Raji (cell line): ENCODE results near the gene BRD1.
A peak's percentile ranks its signal among the peaks of the same experiment; 100 is the strongest.

Source experiments
- POLR2A ChIP-seq: IDR thresholded peaks from 2 replicates; pipeline ENCODE4 v1.6.1; 2011; ENCODE audit warnings: low read depth, low read length, control low read depth; ENCODE audit not compliant: insufficient read depth

BRD1 gene

DNA sequence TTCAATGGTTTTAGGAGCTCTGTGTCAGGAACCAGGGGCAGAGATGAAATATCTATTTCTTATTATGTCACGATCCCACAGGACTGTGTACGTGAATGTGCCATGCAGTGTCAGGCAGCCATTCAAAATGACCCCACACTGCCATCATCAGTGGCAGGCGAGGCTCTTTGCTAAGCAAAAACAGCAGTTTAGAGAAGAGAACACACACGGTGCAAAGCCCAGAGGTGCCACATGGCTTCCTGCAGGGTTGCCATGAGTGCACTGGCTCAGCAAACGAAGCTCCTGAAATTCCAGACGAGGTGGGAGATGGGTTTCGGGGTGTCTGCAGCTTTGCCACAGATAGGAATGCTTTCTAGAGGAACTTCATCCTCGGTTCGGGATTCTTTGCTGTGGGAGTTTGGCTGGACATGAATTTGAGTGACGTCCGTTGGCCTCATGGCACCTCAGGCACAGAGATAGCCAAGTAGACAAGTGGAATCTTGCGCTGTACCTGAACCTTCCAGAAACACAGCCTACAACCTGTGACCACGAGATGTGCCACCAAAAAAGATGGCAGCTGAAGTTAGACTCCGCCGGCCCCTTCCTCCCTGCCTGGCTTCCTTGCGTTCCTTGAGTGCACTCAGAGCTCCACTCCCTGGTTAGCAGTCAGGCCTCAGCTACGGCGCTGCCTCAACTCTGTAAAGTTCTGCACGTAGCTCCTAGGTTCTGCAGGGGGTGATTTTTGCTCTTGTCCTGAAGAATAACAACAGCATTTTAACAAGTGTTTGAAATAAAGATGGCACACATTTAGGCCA is 18.2 kb upstream of the BRD1 start:
- TF ChIP-seq POLR2A, result no peak

DNA sequence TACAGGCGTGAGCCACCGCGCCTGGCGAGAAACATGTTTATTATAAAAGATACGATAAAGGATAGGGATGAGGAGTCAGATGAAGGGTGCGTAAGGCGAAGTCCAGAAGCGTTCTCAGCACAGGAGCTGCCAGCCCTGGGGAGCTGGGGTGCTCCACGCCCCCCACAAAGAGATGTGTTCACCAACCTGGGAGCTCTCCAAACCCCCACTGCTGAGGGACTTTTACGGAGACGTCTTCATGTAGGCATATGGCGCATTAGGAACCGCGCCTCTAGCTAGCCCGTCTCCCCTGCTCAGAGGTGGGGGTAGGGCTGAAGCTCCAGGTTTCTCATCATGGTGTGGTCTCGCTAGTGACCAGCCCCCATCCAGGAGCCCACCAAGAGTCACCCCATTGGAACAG is 17.6 kb upstream of the BRD1 start:
- TF ChIP-seq POLR2A, result no peak

DNA sequence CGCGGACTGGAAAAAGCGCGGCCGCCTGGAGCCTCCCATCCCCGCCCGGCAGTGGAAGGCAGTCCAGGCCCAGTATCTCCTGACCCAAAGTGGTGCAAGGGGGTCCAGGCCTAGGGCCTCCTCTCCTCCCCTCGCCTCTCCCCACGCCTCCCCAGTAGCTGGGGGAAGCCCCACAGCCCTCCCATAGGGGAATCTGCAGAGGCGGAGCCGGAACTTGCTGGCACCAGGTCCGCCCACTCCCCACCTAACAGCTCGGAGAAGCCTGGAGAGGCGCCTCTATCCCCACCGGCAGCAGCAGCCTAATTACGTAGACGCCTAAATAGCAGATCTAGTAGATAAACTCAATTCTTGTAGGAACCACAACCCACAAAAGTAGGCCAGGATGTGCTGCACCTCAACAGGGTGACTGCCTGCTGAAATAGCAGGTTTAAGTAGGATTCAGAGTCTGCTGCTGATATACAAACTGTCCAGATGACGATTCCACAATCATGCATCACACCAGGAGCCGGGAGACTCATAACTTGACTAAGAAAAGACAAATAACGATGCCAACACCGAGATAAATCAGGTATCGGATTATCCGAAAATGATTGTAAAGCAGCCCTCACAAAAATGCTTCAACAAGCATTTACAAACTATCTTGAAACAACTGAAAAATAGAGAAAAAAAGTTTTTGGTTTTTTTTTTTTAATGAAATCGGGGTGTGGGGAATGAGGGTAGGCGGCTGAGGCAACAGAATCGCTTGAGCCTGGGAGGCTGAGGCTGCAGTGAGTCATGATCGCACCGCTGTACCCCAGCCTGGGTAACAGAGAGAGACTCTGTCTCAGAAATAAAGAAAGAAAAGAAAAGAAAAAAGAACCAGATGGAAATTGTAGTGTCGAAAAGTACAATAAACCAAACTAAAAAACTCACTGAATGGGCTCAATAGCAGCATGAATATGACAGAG is 11.4 kb upstream of the BRD1 start:
- no peak for TF ChIP-seq POLR2A

DNA sequence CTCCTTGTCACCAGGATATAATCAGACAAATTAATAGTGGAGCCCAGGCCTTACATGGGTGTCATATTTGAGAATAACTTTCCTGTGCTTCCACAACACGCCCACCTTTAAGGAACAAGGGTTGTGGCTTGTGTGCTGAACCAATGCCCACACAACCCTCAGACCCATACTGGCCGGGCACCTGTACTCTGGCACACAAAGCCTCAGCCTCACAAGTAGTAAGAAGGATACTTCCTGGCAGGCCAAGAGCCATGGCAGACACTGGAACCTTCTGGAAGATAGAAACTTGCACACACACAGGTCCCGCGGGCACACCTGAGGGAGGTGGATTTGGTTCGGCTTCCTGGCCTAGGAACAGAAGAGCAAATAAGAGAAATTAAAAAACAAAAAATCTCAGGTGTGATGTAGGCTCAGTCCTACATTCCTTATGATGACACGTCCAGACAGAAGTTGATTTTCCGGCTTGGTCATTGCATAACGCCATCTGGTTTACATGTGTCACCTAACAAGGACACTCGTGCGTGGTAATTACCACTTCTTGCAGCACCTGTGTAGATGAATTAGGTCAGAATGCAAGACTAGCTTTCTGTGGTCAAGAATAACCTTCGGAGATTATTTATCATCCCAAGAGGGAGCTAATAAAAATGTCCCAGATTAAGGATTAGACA is 5.8 kb upstream of the BRD1 start:
- TF ChIP-seq POLR2A, result no peak

DNA sequence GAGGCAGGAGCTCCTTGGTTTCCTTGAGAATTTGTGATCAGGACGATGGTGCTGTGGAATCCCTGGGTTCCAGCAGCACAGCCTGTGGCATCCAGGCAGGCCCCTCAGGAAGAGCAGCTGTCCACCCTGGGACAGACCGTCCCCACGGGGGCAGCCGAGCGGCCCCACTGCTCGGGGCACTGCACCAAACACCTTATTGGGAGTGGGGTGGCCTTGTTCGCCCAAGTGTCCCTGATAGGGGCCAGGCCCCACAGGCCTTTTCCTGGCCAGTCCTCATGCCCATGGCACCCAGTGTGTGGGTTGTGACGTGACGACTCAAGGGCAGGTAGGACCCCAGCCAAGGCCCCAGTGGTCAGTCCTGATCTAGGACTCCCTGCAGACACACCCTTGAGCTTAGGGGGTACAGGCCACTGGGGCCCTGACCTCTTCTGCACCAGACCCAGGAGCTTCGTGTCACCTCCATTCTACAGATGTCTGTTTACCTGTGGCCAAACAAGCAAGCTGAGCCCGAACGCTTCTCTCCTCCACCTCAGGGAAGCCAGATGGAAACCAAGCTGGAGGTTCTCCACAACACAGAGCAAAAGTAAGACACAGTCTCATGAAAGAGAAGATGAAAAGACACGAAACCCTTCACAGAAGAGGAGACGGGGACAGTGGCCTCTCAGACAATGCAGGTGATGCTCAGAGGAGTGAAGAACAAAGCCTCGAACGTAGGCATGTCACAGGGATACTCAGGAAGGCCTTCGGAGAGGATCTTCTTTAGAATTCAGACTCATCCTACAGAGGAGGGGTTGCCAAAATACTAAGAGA is 1.6 kb upstream of the BRD1 start:
- no peak for TF ChIP-seq POLR2A

DNA sequence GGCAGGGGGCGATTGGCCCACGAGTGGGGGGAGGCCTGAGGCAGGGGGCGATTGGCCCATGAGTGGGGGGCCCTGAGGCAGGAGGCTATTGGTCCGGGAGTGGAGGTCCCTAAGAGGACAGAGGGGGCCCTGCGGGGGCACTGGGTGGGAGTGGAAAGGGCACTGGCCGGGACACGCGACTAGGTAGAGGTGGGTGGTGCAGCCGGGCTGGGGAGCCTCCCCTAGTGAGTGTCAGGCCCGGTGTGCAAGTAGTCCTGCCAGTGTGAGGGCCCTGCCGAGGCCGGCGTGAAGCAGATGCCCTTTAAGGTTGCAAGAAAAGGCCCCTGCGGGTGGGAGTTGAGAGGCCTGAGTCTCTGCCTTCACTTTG is 909 bp upstream of the BRD1 start:
- no peak for TF ChIP-seq POLR2A

DNA sequence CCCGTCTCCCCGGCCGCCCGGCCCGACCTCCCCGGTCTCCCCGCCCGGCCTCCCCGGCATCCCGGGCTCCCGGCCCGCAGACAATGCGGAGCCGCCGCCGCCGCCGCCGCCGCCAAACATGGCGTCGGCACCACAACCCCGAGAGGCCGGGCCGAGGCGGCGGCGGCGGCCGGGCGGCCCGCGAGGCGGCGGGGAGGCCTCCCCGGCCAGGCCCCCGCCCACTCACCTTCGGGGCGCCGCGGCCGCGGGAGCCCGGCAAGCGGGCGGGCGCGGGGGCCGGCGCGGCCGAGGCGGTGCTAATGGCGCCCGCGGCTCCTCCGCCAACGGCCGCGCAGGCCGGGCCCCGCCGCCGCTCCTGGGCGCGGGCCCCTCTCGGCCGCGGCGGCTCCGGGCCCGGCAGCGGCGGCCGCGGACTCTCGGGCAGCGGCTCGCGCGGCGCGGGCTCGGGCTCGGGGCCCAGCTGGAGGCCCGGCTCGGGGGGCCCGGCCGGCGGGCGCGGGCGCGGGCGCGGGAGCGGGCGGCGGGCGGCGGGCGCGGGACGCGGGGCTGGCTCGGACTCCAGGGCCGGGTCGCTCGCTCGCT is 311 bp downstream of the BRD1 start:
- peak; percentile 55 for TF ChIP-seq POLR2A

DNA sequence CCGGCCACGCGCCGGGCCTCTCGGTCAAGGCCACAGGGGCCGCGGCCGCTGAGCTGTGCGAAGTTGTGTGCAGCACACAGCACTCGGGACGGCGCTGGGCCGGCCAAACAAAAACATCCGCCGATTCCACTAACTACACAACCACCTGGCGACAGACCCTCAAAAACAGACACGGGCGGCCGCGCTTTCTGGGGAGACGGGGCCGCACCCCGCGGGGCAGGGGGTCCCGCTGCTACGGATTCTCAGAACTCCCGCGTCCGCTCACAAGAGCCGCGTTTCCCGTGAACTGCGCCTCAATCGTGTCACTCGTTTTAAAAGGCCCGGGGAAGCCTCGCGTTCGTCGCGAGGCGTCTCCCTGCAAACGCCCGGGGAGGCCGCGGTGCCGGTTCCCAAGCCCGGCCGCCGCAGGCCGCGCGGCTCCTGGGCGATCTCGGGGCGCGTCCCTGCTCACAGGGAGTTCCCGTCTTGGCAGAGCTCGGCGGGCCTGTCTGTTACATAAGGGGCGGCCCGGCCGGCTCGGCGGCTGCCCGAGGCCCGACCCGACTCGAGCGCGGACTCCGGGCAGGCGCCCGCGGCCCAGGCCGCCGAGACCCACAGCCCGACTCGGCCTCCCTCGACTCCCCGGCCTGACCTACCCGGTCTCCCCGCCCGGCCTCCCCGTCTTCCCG is 936 bp downstream of the BRD1 start:
- TF ChIP-seq POLR2A, result no peak

DNA sequence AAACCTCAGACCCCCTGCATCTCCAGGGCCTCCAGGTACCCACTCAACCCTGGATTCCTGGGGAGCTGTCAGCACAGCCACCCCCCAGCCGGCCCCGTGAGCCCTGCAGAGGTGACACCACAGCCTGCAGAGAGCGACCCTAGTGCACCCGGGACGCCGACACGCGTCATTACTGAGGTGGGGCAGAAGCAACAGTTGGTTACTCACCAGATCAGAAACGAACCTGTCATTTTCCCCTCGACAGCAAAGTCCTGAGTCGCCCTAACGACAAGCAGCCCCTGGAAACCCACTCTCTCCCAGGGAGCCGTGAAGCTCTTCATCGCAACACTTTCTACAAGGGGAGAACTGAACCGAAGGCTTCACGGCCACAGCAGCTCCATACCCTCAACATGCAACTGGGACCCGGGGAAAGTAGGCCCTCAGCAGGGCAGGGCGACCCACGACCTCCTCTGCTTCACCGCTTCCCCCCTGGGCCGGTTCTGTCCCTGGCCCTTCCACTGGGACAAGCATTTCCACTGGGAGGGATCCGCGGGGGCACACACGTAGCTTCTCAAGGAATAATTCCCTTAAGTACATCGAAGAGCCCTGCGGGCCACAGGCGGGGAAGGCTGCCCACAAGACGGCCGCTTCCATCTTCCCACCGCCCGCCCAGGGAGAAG is 1.6 kb downstream of the BRD1 start:
- TF ChIP-seq POLR2A, result no peak

DNA sequence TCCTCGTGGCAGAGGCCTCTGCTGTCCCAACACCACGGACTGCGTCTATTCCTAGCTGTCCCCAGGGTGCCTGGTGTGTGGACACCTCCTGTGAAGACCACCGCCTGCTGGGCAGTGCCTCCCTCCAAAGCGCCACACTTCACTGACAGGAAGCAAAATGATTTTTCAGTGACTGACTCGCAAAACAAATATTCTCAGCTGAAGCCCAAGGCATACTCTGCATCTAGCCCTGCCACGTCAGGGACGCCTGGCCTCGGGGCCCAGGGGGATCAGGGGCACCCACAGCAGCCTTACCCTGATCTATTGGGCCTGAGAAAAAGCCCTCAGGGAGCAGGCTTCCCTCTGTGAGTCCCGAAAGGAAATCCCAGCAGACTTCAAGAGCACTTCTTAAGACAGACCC is 2.2 kb downstream of the BRD1 start:
- no peak for TF ChIP-seq POLR2A

DNA sequence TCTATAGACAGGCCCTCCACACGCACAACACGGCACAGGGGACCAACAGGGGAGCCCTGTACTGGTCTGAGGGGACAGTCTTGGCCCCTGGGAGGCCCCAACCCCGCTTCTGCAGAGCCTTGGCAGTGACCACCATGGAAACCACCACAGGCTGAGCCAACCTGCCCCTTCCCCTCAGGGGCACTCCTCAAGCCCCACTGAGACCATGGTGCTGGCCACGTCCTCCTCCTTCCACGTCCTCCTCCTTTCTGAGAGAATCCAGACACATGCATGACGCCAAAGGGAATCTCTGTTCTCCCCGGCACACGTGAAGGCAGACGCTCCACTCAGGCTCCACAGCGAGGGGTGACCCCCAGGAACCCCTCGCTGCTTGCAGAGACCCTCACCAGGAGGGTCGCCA is 2.7 kb downstream of the BRD1 start:
- TF ChIP-seq POLR2A, result no peak

DNA sequence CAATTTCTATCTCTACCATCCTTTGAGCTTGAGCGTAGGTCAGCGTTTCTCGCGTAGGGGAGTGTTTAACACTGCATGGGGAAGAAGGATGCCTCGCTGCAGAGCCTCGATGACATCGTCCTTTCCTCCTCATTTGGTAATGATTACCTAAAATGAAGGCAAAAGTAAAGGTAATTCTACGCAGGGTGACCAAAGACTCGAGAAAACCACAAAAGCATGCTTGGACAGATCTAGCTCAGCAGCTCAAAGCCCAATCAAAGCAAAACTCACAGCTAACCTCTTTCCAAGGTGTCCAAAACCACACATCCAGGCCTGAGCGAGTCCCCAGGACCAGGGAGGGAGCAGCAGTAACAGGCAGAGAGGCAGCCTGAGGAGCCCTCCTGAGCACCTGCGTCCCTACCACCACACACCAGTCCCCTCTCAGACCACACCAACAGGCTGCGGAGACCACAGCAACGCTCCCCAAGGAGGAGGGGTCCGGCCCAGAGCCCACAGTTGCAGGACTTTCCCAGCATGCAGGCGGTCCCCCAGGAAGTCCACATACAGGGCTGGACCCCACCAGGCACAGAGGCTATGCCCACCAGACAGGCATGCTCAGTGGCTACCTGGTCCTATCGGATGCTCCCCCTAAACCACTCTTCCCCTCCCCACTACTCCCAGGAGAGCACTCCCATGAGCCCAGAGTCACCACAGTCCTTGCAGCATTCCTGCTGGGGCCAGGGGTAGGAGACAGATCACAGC is 3.3 kb downstream of the BRD1 start:
- TF ChIP-seq POLR2A, result no peak
